GM18511 (cell line): ENCODE data around the gene TMPRSS4.

Source experiments
- ATAC-seq: cut with Tn5 transposase; IDR thresholded peaks from one replicate; pipeline ENCODE4 v1.9.1; 2021; ENCODE audit warnings: mild to moderate bottlenecking, moderate library complexity; ENCODE audit not compliant: unreplicated experiment

The TMPRSS4 gene

GRCh38 chr11:118152020-118152551, 75.2 kb downstream of the TMPRSS4 start:
- ATAC-seq: no peak

DNA sequence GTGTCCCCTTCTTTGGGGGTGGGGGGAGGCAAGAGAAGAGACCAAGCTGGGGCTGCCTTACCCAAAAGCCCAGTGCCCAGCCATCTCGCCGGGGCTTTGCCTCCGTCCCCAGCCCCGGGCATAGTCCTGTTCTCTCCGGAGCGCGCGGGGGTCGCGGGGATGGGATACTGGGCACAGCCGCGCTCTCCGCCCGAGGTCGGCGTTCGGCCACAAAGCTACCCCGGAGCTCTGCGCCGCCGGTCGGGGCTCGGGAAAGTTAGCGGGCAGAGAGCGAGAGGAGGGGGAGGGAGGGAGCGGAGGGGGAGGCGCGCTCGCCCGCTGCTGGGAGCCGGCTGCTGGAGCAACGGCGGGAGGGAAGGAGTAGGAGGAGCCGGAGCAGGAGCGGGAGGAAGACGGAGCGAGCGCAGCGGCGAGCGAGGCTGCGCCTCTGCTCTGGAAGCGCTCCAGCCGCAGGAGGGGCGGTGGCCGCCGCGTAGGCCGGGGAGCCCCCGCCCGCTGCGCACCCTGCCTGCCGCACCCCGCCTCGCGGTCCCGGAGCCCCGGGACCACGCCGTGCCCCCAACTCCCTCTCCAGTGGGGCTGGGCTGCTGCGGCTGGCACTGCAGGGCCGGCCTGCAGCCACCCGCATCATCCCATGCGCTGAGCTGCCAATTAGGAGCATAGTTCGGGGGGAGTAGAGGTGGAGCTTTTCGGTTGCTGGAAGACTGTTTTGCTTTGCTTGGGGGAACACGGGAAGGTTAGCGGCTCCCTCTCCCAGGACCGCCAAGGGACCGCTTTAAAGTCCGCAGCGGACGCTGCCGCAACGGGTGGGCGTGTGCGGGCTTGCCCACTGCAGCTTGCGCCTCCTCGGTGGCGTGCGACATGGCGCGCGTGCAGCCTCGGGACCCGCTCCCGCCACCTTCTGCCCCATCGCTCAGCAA, 75.9 kb downstream of the TMPRSS4 start, which contains the start of gene SCN4B:
Gene SCN4B, minus strand, starts transcription at position 272 of the 920 bp plus-strand sequence. Its CDS starts 150 bp downstream, at position 122.
- no peak for ATAC-seq

- no peak for ATAC-seq
These were observed 76.6 kb downstream of the TMPRSS4 start for GRCh38 chr11:118153516-118153915.

- ATAC-seq: no peak
These were observed 77.1 kb downstream of the TMPRSS4 start for GRCh38 chr11:118153976-118154375.

DNA sequence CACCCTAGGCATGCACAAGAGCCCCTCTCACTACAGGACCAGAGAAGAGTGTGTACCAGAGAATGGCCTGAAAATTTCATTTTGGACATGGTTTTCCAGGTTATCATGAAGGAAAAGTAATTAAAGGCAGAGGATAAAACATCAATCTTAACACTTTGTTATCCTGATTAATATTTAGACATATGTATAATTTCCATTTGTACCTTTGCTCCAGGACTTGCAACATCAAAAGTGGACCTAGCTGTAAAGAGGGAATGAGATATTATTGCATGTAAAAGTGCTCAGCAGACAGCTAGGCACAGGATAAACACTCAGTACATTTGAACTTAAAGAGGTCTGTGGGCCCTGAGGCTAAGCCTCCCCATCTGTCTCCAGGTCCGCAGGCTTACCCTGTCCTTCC, 77.8 kb downstream of the TMPRSS4 start:
- no peak for ATAC-seq

GRCh38 chr11:118155776-118156530, 79.1 kb downstream of the TMPRSS4 start:
- ATAC-seq: no peak

DNA sequence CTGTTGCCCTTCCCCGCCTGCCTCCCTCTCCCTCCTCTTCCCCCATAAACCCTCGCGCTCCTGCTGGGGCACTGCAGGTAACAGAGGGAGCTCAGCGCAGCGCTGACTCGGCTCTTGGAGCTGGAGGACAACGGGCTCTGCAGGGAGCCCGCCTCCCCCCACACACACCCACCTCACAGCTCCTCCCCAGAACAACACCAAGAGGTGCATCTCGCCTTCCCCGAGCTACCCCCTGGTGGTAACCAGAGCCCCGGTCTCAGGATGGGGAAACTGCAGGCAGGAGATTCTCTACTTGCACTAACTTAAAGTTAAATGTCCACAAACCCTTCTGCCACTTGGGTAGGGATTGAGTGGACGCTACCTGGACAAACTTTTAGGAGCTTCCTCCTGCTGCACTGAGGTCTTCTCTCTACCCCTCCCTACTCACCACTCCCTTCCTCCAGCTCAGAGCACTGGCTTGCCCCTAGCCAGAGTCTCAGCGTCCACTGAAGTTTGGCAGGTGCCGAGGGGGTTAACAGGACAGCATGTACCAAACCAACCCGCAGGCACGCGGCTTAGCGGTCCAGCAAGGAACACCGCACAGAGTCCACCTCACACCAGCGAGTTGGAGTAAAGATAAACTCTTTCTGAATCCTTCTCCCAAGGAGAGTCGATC, 79.8 kb downstream of the TMPRSS4 start:
- ATAC-seq: no peak

GRCh38 chr11:118157186-118157895, 80.5 kb downstream of the TMPRSS4 start:
- ATAC-seq: no peak

DNA sequence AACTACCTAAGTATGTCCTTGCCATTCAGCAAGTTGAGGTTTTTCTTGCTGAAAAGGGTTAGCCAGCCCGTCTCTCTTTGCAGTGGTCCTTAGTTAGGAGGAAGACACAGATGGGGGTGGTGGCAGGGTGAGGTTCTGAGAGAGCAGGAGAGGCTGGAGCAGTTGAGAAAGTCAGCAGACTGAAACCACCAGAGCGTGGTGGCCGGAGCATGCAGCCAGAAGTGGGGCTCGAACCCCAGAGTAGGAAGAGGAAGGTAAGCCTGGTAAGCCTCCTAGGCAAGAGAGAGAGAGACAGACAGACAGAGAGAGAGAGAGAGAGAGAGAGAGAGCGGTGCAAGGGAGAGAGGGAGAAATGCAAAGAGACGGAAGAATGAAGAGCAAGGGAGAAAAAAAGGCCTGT, 84.9 kb downstream of the TMPRSS4 start:
- ATAC-seq: no peak

DNA sequence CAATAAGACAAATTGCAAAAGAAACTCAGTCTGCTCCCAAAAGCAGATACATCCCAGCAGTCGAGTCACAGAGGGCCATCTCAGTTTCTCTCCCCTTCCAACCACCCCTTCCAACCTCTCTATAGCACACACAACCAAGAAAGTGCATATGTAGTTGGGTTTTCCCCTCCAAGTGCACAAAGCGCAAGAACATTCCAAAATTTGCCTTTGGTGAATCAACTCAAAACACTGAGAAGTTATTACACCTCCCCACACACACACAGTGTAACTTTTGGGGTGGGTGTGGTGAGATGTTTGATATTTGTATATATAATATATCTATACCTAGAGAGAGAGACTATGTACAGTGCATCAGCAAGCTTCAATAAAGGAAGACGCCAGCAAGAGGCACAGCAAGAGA, 86.0 kb downstream of the TMPRSS4 start:
- no peak for ATAC-seq

DNA sequence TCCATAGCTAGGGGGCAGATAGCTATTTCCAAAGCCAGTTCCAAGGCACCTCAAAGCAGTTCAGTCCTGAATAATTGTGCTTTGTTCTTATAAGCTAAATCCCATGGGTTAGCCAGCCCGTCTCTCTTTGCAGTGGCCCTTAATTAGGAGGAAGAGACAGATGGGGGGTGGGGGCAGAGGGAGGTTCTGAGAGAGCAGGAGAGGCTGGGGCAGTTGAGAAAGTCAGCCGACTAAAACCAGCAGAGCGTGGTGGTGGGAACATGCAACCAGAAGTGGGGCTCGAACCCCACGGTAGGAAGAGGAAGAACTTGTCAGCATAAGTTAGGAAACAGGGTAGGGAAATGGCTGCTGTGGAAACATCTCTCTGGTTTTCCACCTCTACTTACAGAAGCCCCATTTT, 86.6 kb downstream of the TMPRSS4 start:
- ATAC-seq: no peak

- no peak for ATAC-seq
These were observed 88.0 kb downstream of the TMPRSS4 start for GRCh38 chr11:118164885-118165284.

DNA sequence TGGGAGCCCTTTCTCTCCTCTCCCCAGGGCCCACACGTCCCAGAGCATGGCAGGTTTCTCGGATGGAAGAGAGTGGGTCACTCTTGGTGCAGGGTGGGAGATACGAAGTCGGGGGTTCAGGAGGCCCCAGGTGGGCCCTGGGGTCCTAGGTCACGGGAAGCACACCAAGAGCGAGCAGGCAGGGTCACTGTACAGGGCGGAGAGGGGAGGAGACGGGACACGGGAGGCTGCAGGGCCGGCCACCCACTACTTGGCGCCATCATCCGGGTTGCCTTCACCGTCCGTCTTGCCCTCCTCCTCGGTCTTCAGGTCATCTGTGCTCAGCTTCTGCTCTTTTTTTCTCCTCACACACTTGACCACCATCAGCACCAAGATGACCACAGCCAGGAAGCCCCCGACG, 89.8 kb downstream of the TMPRSS4 start:
- ATAC-seq: no peak

DNA sequence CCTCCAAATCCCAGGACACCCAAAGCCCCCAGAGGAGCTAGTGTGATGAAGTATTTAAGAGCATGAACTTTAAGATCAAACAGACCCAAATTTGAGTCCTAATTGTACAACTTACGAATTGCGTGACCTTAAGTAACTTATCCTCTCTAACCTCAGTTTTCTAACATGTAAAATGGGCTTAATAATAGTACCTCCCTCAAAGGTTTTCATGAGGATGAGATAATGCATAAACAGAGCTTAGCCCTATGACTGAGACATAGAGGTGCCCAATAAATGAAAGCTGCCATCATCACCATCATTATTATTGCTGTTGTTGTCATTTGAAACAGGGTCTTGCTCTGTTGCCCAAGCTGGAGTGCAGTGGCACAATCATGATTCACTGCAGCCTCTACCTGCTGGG, 90.4 kb downstream of the TMPRSS4 start:
- no peak for ATAC-seq

DNA sequence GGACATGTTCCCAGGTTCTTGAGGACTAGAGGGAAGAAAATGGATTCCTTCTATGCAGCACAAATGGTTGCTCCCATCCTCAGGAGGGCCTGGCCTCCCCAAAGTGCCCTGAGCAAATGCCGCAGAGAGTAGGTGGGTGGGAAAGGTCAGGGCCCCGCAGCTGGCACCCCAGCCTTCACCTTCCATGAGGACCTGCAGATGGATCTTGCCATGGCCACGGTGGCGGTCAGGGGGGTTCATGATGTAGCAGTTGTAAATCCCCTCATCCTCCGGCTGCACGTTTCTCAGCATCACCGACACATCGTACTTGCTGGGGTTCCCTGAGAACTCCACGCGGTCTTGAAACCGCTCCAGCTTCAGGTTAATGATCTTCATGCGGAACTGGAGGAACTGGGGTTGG, 91.0 kb downstream of the TMPRSS4 start:
- ATAC-seq: no peak

DNA sequence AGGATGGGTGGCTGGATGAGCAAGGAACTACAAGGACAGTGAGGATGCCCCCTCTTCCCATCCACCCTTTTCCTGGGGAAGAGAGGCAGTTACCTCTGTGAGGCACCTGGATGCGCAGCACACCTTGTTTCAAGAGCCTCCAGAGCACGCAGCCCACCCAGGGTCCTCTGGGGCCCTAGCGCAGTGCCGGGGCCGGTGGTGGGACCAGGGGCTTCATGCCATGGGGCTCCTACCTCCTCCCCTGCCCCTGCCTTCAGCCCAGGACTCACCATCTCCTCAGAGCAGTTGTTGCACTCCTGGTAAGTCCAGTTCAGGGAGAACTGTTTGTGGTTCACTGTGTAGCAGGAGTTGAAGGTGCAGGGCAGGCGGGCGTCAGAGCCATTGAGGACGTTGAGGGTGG, 91.4 kb downstream of the TMPRSS4 start:
- no peak for ATAC-seq

- ATAC-seq: no peak
These were observed 91.9 kb downstream of the TMPRSS4 start for GRCh38 chr11:118168751-118169150.

GRCh38 chr11:118169300-118170140, 92.6 kb downstream of the TMPRSS4 start:
- no peak for ATAC-seq

DNA sequence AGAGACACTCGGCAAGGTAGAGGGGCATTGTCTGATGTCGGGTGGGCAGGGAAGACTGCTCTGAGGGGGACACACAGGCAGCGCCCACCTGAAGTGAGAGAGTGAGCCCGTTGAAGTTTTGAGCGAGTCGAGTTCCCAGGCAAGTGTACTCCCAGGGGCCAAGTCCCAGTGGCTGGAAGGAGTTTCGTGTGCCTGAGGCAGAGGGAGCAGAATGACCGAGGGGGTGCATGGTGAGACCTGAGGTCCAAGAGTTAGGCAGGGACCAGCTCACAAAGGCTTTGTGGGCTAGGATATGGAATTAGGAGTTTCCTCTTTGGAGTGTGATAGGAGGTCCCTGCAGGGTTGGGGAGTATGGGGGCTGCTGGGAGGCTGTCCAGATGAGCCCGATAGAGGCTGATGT, 93.4 kb downstream of the TMPRSS4 start:
- ATAC-seq: no peak

DNA sequence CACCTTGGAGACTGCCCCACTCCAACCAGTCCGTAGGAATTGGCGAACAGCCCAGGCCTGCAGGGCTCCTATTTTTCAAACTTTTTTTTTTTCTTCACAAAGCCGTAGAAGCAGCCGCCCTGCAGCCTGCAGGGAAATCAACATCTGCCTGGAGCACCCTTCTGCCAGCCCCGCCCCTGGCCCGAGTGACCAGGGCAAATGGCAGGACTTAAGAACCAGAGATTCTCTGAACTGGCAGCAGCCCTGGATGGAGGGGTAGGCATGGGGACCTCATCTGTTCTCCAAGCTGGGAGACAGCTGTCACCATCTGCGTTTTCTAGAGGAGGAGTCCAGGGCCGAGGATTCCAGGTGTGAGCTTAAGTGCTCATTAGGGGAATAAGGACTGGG, 94.0 kb downstream of the TMPRSS4 start:
- no peak for ATAC-seq
